GM23338 (cell line): ENCODE data around the gene NPC1. TPM values are rescaled to one million over a fixed set of nuclear protein-coding genes. Genes with fewer than 3 reads are reported as not detected.
A peak's percentile ranks its signal among the peaks of the same experiment; 100 is the strongest.

Source experiments
- ATAC-seq: fragments of 200-7000 bp; cut with Tn5 transposase; 3 replicates; pipeline ENCODE4 v1.9.1; 2020
- DNase-seq: peaks from one replicate; pipeline ENCODE4 v3.0.0-alpha.2; 2015; ENCODE audit warnings: low spot score
- H2AFZ ChIP-seq: fragments of 200-600 bp; sonication (generic); 2 replicates; pipeline ENCODE4 v1.8.0; 2016; ENCODE audit warnings: antibody characterized with exemption, mild to moderate bottlenecking, moderate library complexity
- H3F3A ChIP-seq: fragments of 200-600 bp; sonication (generic); replicated peaks from 2 replicates; pipeline ENCODE4 v1.8.0; 2017; ENCODE audit warnings: antibody characterized with exemption, mixed run types, low read depth
- H3K27ac ChIP-seq: fragments of 200-600 bp; sonication (generic); 2 replicates; pipeline ENCODE4 v1.6.1; 2016; ENCODE audit warnings: low read depth
- H3K27me3 ChIP-seq: fragments of 200-600 bp; sonication (generic); 2 replicates; pipeline ENCODE4 v1.8.0; 2016; ENCODE audit warnings: mild to moderate bottlenecking, mixed run types, moderate library complexity; ENCODE audit not compliant: insufficient read depth
- H3K36me3 ChIP-seq: fragments of 200-600 bp; sonication (generic); 2 replicates; pipeline ENCODE4 v1.8.0; 2016; ENCODE audit warnings: mild to moderate bottlenecking; ENCODE audit not compliant: insufficient read depth
- H3K4me1 ChIP-seq: fragments of 200-600 bp; sonication (generic); 2 replicates; pipeline ENCODE4 v1.8.0; 2016; ENCODE audit warnings: mild to moderate bottlenecking, moderate library complexity; ENCODE audit not compliant: insufficient read depth
- H3K4me2 ChIP-seq: fragments of 200-600 bp; sonication (generic); 2 replicates; pipeline ENCODE4 v1.7.1; 2017; ENCODE audit warnings: mixed run types
- H3K4me3 ChIP-seq: fragments of 200-600 bp; sonication (generic); 2 replicates; pipeline ENCODE4 v1.6.1; 2016; ENCODE audit warnings: mixed run types
- H3K79me2 ChIP-seq: fragments of 200-600 bp; sonication (generic); replicated peaks from 2 replicates; pipeline ENCODE4 v1.8.0; 2017; ENCODE audit warnings: mild to moderate bottlenecking; ENCODE audit not compliant: insufficient read depth
- H3K9me2 ChIP-seq: fragments of 200-600 bp; sonication (generic); 2 replicates; pipeline ENCODE4 v1.8.0; 2017; ENCODE audit not compliant: insufficient read depth
- H4K20me1 ChIP-seq: fragments of 200-600 bp; sonication (generic); replicated peaks from 2 replicates; pipeline ENCODE4 v1.8.0; 2017; ENCODE audit warnings: mild to moderate bottlenecking; ENCODE audit not compliant: insufficient read depth
- H3K27ac Mint-ChIP-seq: 2 replicates; pipeline ENCODE4 v1.8.0; 2020; ENCODE audit warnings: inconsistent platforms, mild to moderate bottlenecking, moderate library complexity, mixed read lengths
- H3K27me3 Mint-ChIP-seq: 3 replicates; pipeline ENCODE4 v1.8.0; 2022; ENCODE audit warnings: low read depth, mild to moderate bottlenecking, moderate library complexity, mixed read lengths, inconsistent platforms; ENCODE audit not compliant: insufficient read depth, poor library complexity
- H3K36me3 Mint-ChIP-seq: 3 replicates; pipeline ENCODE4 v1.8.0; 2021; ENCODE audit warnings: low read depth, mild to moderate bottlenecking, inconsistent platforms, moderate library complexity, mixed read lengths
- H3K4me1 Mint-ChIP-seq: 3 replicates; pipeline ENCODE4 v1.8.0; 2020; ENCODE audit warnings: mild to moderate bottlenecking, inconsistent platforms, mixed read lengths
- H3K4me3 Mint-ChIP-seq: 3 replicates; pipeline ENCODE4 v1.8.0; 2021; ENCODE audit warnings: moderate library complexity, mild to moderate bottlenecking, inconsistent platforms, mixed read lengths
- H3K9me3 Mint-ChIP-seq: 3 replicates; pipeline ENCODE4 v1.8.0; 2020; ENCODE audit warnings: moderate library complexity, mild to moderate bottlenecking, inconsistent platforms, mixed read lengths
- CREB1 ChIP-seq: fragments of 250-450 bp; sonication (Bioruptor Pico); IDR thresholded peaks from 2 replicates; pipeline ENCODE4 v1.5.0; 2020; ENCODE audit warnings: low read depth, mild to moderate bottlenecking, moderate library complexity
- ETS1 ChIP-seq: IDR thresholded peaks from 2 replicates; pipeline ENCODE4 v1.6.1; 2016; ENCODE audit warnings: antibody characterized with exemption
- EZH2 ChIP-seq: fragments of 200-600 bp; sonication (generic); IDR thresholded peaks from one replicate; pipeline ENCODE4 v1.8.0; 2017; ENCODE audit warnings: antibody characterized with exemption, mild to moderate bottlenecking, low read depth; ENCODE audit not compliant: unreplicated experiment
- EZH2phosphoT487 ChIP-seq: fragments of 200-600 bp; sonication (generic); IDR thresholded peaks from one replicate; pipeline ENCODE4 v1.8.1; 2018; ENCODE audit warnings: antibody characterized with exemption; ENCODE audit not compliant: unreplicated experiment
- NANOG ChIP-seq: IDR thresholded peaks from 2 replicates; pipeline ENCODE4 v1.6.1; 2016; ENCODE audit warnings: antibody characterized with exemption, borderline replicate concordance
- REST ChIP-seq: IDR thresholded peaks from one replicate; pipeline ENCODE4 v1.6.1; 2018; ENCODE audit warnings: antibody characterized with exemption; ENCODE audit not compliant: unreplicated experiment
- STAT1 ChIP-seq: IDR thresholded peaks from one replicate; pipeline ENCODE4 v1.6.1; 2016; ENCODE audit warnings: antibody characterized with exemption; ENCODE audit not compliant: unreplicated experiment
- ZNF114 ChIP-seq: fragments of 250-450 bp; sonication (Bioruptor Pico); IDR thresholded peaks from 2 replicates; pipeline ENCODE4 v1.5.0; 2020; ENCODE audit warnings: mild to moderate bottlenecking, moderate library complexity
- polyA plus RNA-seq: library from polyadenylated mRNA; unstranded; fragments of >200 nt; fragmentation: Nextera tagmentation; extraction: Ambion mirVana; gene quantifications from 2 replicates; pipeline ENCODE4 v1.2.1, GENCODE V29; 2016
- total RNA-seq: library from RNA; depleted of rRNA; stranded (reverse); fragments of >200 nt; shearing (Covaris generic); gene quantifications from 2 replicates; pipeline ENCODE4 v1.2.3, GENCODE V29; 2014
- TF ChIP-seq, protein P1 (sequence below): fragments of 250-450 bp; sonication (Bioruptor Pico); IDR thresholded peaks from 2 replicates; pipeline ENCODE4 v1.5.0; 2020; ENCODE audit warnings: mild to moderate bottlenecking, moderate library complexity
- TF ChIP-seq, protein P2 (sequence below), 2 experiments: fragments of 200-600 bp in 1 of 2; sonication (generic) in 1 of 2; conservative IDR thresholded peaks; 2 replicates each; pipeline versions ENCODE4 v1.5.1 to v1.6.1; 2016 to 2017; ENCODE audit warnings: antibody characterized with exemption in 2 of 2, low read depth in 2 of 2, mild to moderate bottlenecking in 2 of 2, moderate library complexity in 1 of 2

NPC1 gene
- total and polyA plus RNA-seq, 2 experiments from 2014 or later = 18.4 to 45.1 TPM

GRCh38 chr18:23619388-23619881 lies 33.1 kb upstream of the NPC1 start:
- no peak for TF ChIP-seq EZH2
- no peak for TF ChIP-seq STAT1
- TF ChIP-seq REST = no peak
- TF ChIP-seq NANOG = no peak
- no peak for TF ChIP-seq ZNF114 (CRISPR knock-in tag)
- no peak for TF ChIP-seq CREB1 (CRISPR knock-in tag)
- no peak for TF ChIP-seq EZH2phosphoT487
- TF ChIP-seq, protein P1, sequence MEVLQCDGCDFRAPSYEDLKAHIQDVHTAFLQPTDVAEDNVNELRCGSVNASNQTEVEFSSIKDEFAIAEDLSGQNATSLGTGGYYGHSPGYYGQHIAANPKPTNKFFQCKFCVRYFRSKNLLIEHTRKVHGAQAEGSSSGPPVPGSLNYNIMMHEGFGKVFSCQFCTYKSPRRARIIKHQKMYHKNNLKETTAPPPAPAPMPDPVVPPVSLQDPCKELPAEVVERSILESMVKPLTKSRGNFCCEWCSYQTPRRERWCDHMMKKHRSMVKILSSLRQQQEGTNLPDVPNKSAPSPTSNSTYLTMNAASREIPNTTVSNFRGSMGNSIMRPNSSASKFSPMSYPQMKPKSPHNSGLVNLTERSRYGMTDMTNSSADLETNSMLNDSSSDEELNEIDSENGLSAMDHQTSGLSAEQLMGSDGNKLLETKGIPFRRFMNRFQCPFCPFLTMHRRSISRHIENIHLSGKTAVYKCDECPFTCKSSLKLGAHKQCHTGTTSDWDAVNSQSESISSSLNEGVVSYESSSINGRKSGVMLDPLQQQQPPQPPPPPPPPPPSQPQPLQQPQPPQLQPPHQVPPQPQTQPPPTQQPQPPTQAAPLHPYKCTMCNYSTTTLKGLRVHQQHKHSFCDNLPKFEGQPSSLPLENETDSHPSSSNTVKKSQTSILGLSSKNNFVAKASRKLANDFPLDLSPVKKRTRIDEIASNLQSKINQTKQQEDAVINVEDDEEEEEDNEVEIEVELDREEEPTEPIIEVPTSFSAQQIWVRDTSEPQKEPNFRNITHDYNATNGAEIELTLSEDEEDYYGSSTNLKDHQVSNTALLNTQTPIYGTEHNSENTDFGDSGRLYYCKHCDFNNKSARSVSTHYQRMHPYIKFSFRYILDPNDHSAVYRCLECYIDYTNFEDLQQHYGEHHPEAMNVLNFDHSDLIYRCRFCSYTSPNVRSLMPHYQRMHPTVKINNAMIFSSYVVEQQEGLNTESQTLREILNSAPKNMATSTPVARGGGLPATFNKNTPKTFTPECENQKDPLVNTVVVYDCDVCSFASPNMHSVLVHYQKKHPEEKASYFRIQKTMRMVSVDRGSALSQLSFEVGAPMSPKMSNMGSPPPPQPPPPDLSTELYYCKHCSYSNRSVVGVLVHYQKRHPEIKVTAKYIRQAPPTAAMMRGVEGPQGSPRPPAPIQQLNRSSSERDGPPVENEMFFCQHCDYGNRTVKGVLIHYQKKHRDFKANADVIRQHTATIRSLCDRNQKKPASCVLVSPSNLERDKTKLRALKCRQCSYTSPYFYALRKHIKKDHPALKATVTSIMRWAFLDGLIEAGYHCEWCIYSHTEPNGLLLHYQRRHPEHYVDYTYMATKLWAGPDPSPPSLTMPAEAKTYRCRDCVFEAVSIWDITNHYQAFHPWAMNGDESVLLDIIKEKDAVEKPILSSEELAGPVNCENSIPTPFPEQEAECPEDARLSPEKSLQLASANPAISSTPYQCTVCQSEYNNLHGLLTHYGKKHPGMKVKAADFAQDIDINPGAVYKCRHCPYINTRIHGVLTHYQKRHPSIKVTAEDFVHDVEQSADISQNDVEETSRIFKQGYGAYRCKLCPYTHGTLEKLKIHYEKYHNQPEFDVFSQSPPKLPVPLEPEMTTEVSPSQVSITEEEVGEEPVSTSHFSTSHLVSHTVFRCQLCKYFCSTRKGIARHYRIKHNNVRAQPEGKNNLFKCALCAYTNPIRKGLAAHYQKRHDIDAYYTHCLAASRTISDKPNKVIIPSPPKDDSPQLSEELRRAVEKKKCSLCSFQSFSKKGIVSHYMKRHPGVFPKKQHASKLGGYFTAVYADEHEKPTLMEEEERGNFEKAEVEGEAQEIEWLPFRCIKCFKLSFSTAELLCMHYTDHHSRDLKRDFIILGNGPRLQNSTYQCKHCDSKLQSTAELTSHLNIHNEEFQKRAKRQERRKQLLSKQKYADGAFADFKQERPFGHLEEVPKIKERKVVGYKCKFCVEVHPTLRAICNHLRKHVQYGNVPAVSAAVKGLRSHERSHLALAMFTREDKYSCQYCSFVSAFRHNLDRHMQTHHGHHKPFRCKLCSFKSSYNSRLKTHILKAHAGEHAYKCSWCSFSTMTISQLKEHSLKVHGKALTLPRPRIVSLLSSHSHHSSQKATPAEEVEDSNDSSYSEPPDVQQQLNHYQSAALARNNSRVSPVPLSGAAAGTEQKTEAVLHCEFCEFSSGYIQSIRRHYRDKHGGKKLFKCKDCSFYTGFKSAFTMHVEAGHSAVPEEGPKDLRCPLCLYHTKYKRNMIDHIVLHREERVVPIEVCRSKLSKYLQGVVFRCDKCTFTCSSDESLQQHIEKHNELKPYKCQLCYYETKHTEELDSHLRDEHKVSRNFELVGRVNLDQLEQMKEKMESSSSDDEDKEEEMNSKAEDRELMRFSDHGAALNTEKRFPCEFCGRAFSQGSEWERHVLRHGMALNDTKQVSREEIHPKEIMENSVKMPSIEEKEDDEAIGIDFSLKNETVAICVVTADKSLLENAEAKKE (CRISPR knock-in tag) = no peak
- TF ChIP-seq, protein P2, sequence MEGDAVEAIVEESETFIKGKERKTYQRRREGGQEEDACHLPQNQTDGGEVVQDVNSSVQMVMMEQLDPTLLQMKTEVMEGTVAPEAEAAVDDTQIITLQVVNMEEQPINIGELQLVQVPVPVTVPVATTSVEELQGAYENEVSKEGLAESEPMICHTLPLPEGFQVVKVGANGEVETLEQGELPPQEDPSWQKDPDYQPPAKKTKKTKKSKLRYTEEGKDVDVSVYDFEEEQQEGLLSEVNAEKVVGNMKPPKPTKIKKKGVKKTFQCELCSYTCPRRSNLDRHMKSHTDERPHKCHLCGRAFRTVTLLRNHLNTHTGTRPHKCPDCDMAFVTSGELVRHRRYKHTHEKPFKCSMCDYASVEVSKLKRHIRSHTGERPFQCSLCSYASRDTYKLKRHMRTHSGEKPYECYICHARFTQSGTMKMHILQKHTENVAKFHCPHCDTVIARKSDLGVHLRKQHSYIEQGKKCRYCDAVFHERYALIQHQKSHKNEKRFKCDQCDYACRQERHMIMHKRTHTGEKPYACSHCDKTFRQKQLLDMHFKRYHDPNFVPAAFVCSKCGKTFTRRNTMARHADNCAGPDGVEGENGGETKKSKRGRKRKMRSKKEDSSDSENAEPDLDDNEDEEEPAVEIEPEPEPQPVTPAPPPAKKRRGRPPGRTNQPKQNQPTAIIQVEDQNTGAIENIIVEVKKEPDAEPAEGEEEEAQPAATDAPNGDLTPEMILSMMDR (conservative IDR thresholded peaks at IDR 0.05; ENCODE audit: low read depth in 2 of 2) = no peak
- no peak for TF ChIP-seq ETS1
- Mint-ChIP-seq H3K27ac (no peak overlapping the region), H3K4me3 (peak overlapping the region; percentile 76), H3K4me1 (peaks cover 8% of the 10 kb centered on the region; the same call in 2 of the 3 replicates), H3K36me3 (no peaks in the 10 kb centered on the region), H3K27me3 (peaks cover 30% of the 10 kb centered on the region), H3K9me3 (no peaks in the 10 kb centered on the region)
- peaks cover 18% of the 10 kb centered on the region for H3K4me1 ChIP-seq
- DNase-seq (peak; percentile 70), ATAC-seq (no peak)
- no peaks in the 10 kb centered on the region for H3K79me2 ChIP-seq
- no peaks in the 10 kb centered on the region; the same call in 1 of the 2 replicates for H4K20me1 ChIP-seq
- peak overlapping the region; percentile 87 for H3K4me2 ChIP-seq
- 0 out of 2 replicates have a peak, but pooled peaks cover 11% of the 10 kb centered on the region for H3F3A ChIP-seq
- H3K27me3 ChIP-seq = peaks cover 32% of the 10 kb centered on the region
- H3K9me2 ChIP-seq = no peaks in the 10 kb centered on the region
- H2AFZ ChIP-seq = peak overlapping the region; percentile 57
- H3K36me3 ChIP-seq = no peaks in the 10 kb centered on the region
- no peak overlapping the region for H3K27ac ChIP-seq
- peak overlapping the region; percentile 70 for H3K4me3 ChIP-seq
